Keratinocyte (primary cell): Measurements from ENCODE around the gene ERBB4. TPM values are rescaled to one million over a fixed set of nuclear protein-coding genes. Genes with fewer than 3 reads are reported as not detected.

Experiments
- DNase-seq: peaks from one replicate; pipeline ENCODE4 v3.0.0-alpha.2; 2011; ENCODE audit warnings: low read depth, missing footprints, low spot score
- FAIRE-seq: peaks from 2 replicates; lab custom pipeline; 2011; peaks lifted over from hg19 to GRCh38; lab: Jason Lieb, UNC
- H2AFZ ChIP-seq: 2 replicates; pipeline ENCODE4 v1.6.0; 2012; ENCODE audit warnings: low read length, control low read depth, inconsistent platforms; ENCODE audit not compliant: control insufficient read depth
- H3K27ac ChIP-seq: 2 replicates; pipeline ENCODE4 v1.5.1; 2011; ENCODE audit warnings: low read length; ENCODE audit not compliant: control insufficient read depth, insufficient read depth
- H3K27me3 ChIP-seq: 3 replicates; pipeline ENCODE4 v1.6.0; 2011; ENCODE audit warnings: low read length; ENCODE audit not compliant: control insufficient read depth, insufficient read depth; ENCODE audit errors: extremely low read depth
- H3K36me3 ChIP-seq, 2 experiments: 2 replicates in 1 of 2; 3 replicates in 1 of 2; pipeline ENCODE4 v1.5.1; 2011; ENCODE audit warnings: low read length in 2 of 2, mild to moderate bottlenecking in 1 of 2; ENCODE audit not compliant: control insufficient read depth in 2 of 2, insufficient read depth in 2 of 2; ENCODE audit errors: extremely low read depth in 1 of 2
- H3K4me1 ChIP-seq: 3 replicates; pipeline ENCODE4 v1.5.1; 2011; ENCODE audit warnings: low read length; ENCODE audit not compliant: control insufficient read depth, insufficient read depth; ENCODE audit errors: extremely low read depth
- H3K4me2 ChIP-seq: 3 replicates; pipeline ENCODE4 v1.6.0; 2011; ENCODE audit warnings: low read depth, low read length; ENCODE audit not compliant: control insufficient read depth, insufficient read depth; ENCODE audit errors: extremely low read depth
- H3K4me3 ChIP-seq, 3 experiments: fragments of 200-600 bp in 1 of 3; sonication (generic) in 1 of 3; 2 replicates in 2 of 3; 3 replicates in 1 of 3; pipeline ENCODE4 v1.5.1; 2011 to 2016; ENCODE audit warnings: low read length in 3 of 3, mild to moderate bottlenecking in 3 of 3, control low read depth in 2 of 3, inconsistent platforms in 1 of 3, low read depth in 1 of 3, mixed read lengths in 1 of 3, mixed run types in 1 of 3, moderate library complexity in 1 of 3; ENCODE audit not compliant: control insufficient read depth in 2 of 3, insufficient read depth in 2 of 3; ENCODE audit errors: extremely low read depth in 1 of 3
- H3K79me2 ChIP-seq: 2 replicates; pipeline ENCODE4 v1.6.0; 2012; ENCODE audit warnings: low read length; ENCODE audit not compliant: control insufficient read depth, insufficient read depth
- H3K9ac ChIP-seq: 3 replicates; pipeline ENCODE4 v1.6.0; 2011; ENCODE audit warnings: low read length; ENCODE audit not compliant: control insufficient read depth, insufficient read depth; ENCODE audit errors: extremely low read depth
- H3K9me1 ChIP-seq: 3 replicates; pipeline ENCODE4 v1.6.0; 2011; ENCODE audit warnings: low read length; ENCODE audit not compliant: control insufficient read depth, insufficient read depth; ENCODE audit errors: extremely low read depth
- H3K9me3 ChIP-seq: 2 replicates; pipeline ENCODE4 v1.5.1; 2012; ENCODE audit warnings: low read depth, low read length; ENCODE audit not compliant: control insufficient read depth
- H4K20me1 ChIP-seq: 3 replicates; pipeline ENCODE4 v1.6.0; 2011; ENCODE audit warnings: low read length; ENCODE audit not compliant: control insufficient read depth, insufficient read depth; ENCODE audit errors: extremely low read depth
- EZH2 ChIP-seq: IDR thresholded peaks from one replicate; pipeline ENCODE4 v1.6.1; 2012; ENCODE audit warnings: inconsistent platforms, mild to moderate bottlenecking, low read length, moderate library complexity
- dilution Hi-C: fragments of 300-500 bp; cut with MboI; formaldehyde crosslinking; loops from one replicate; pipeline ENCODE4 v1.7.0; 2020; ENCODE audit warnings: low sequenced_read_pairs; ENCODE audit not compliant: extremely low pct_ligation_motif_present
- polyA plus RNA-seq, 5 experiments: library from polyadenylated mRNA; depleted of rRNA in 3 of 5; stranded (reverse) in 3 of 5; stranded (forward) in 1 of 5; unstranded in 1 of 5; fragments of >200 nt; gene quantifications; 1 replicate in 1 of 5; 2 replicates in 3 of 5; 3 replicates in 1 of 5; pipeline versions ENCODE4 v1.2.1 to v1.2.3, GENCODE V29; 2011 to 2012; ENCODE audit warnings: missing spikeins in 2 of 5, low read depth in 1 of 5, low replicate concordance in 1 of 5
- TF ChIP-seq, protein P1 (sequence below), 3 experiments: IDR thresholded peaks in 1 of 3; conservative IDR thresholded peaks in 1 of 3; optimal IDR thresholded peaks in 1 of 3; 2 replicates in 2 of 3; 3 replicates in 1 of 3; pipeline versions ENCODE3 to v1.5.1; 2011; ENCODE audit warnings: low read length in 3 of 3, mild to moderate bottlenecking in 3 of 3, moderate library complexity in 2 of 3, control low read depth in 1 of 3, inconsistent platforms in 1 of 3; ENCODE audit not compliant: insufficient read depth in 2 of 3; ENCODE audit errors: extremely low read depth in 1 of 3

The ERBB4 gene
- polyA plus RNA-seq, 1 donor (not counting 4 experiments of a cell fraction or from before 2014, with no cell fraction given) = 0.01 TPM

GRCh38 chr2:211846714-211847113 is 691.9 kb downstream of the ERBB4 start:
- Histone ChIP-seq H3K9me1 (no peaks in the 10 kb centered on the region), H2AFZ (no peak overlapping the region), H3K27ac (no peak overlapping the region), H3K9me3 (no peaks in the 10 kb centered on the region), H3K27me3 (no peaks in the 10 kb centered on the region), H3K4me2 (no peak overlapping the region), H3K9ac (no peak overlapping the region), H3K79me2 (no peaks in the 10 kb centered on the region), H3K36me3 (no peaks in the 10 kb centered on the region), H3K4me3 (no peak overlapping the region), H3K4me1 (no peaks in the 10 kb centered on the region), H4K20me1 (no peaks in the 10 kb centered on the region)
- FAIRE-seq (no peak), DNase-seq (no peak)
- TF ChIP-seq, protein P1, sequence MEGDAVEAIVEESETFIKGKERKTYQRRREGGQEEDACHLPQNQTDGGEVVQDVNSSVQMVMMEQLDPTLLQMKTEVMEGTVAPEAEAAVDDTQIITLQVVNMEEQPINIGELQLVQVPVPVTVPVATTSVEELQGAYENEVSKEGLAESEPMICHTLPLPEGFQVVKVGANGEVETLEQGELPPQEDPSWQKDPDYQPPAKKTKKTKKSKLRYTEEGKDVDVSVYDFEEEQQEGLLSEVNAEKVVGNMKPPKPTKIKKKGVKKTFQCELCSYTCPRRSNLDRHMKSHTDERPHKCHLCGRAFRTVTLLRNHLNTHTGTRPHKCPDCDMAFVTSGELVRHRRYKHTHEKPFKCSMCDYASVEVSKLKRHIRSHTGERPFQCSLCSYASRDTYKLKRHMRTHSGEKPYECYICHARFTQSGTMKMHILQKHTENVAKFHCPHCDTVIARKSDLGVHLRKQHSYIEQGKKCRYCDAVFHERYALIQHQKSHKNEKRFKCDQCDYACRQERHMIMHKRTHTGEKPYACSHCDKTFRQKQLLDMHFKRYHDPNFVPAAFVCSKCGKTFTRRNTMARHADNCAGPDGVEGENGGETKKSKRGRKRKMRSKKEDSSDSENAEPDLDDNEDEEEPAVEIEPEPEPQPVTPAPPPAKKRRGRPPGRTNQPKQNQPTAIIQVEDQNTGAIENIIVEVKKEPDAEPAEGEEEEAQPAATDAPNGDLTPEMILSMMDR (optimal IDR thresholded peaks at IDR 0.05 in 1 of 3, IDR thresholded peaks at IDR 0.05 in 1 of 3, conservative IDR thresholded peaks at IDR 0.05 in 1 of 3; ENCODE audit: extremely low read depth in 1 of 3, insufficient read depth in 2 of 3, low read length in 3 of 3) = no peak
- TF ChIP-seq EZH2 = no peak
- dilution Hi-C loops = no loop called here

DNA sequence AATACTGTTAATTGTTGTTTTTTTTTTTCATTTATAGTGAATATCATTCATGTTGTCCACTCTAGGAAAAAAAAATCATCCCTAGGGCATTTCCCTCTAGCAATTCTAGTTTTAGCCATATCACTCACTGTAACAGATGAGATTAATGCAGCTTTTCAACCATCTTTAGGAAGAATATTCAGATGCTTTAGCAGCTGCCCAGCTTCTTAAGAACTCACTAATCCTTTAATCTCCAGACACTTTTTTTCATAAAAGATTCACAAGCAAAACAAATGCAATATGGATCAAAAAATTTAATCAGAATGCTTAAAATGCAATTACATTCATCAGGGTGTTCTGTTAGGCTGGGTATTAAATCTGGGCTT is 692.6 kb downstream of the ERBB4 start:
- H3K27ac ChIP-seq = no peak overlapping the region
- H3K4me3 ChIP-seq = no peak overlapping the region
- TF ChIP-seq, protein P1 (optimal IDR thresholded peaks at IDR 0.05 in 1 of 3, IDR thresholded peaks at IDR 0.05 in 1 of 3, conservative IDR thresholded peaks at IDR 0.05 in 1 of 3; ENCODE audit: extremely low read depth in 1 of 3, insufficient read depth in 2 of 3, low read length in 3 of 3) = no peak
- no peak for TF ChIP-seq EZH2
- H3K36me3 ChIP-seq = no peaks in the 10 kb centered on the region
- DNase-seq (no peak), FAIRE-seq (no peak)
- no peaks in the 10 kb centered on the region for H3K79me2 ChIP-seq
- H2AFZ ChIP-seq = no peak overlapping the region
- no peaks in the 10 kb centered on the region for H3K27me3 ChIP-seq
- no peaks in the 10 kb centered on the region for H3K4me1 ChIP-seq
- no peak overlapping the region for H3K4me2 ChIP-seq
- no peaks in the 10 kb centered on the region for H4K20me1 ChIP-seq
- H3K9ac ChIP-seq = no peak overlapping the region
- no peaks in the 10 kb centered on the region for H3K9me1 ChIP-seq
- dilution Hi-C loops = no loop called here
- H3K9me3 ChIP-seq = no peaks in the 10 kb centered on the region
